Neural cell (in vitro differentiated cells): Measurements from ENCODE around the gene ZNF768. TPM values are rescaled to one million over a fixed set of nuclear protein-coding genes. Genes with fewer than 3 reads are reported as not detected.
"Not testable (repeated sequence)": the region's sequence is repeated elsewhere in the genome, so short reads cannot be mapped to it uniquely, and the experiment has no call there.

Source experiments
- H2AFZ ChIP-seq: fragments of 200-600, 300-800 bp; sonication (generic), shearing (Covaris generic); 2 replicates; pipeline ENCODE4 v1.6.0; 2014; ENCODE audit warnings: low read depth, mild to moderate bottlenecking, antibody characterized with exemption, low read length, moderate library complexity
- H3F3A ChIP-seq: fragments of 200-600 bp; shearing (Covaris generic); 2 replicates; pipeline ENCODE4 v1.6.1; 2016; ENCODE audit warnings: mild to moderate bottlenecking, moderate library complexity, mixed read lengths, antibody characterized with exemption, low read length; ENCODE audit not compliant: insufficient read depth, poor library complexity, severe bottlenecking
- H3K27ac ChIP-seq: fragments of 200-600, 300-800 bp; sonication (generic), shearing (Covaris generic); 2 replicates; pipeline ENCODE4 v1.5.1; 2014; ENCODE audit warnings: mild to moderate bottlenecking, low read length, moderate library complexity
- H3K27me3 ChIP-seq: fragments of 300-800, 200-600 bp; sonication (generic), shearing (Covaris generic); 2 replicates; pipeline ENCODE4 v1.6.0; 2014; ENCODE audit warnings: mild to moderate bottlenecking, low read depth, low read length, moderate library complexity; ENCODE audit not compliant: insufficient read depth
- H3K36me3 ChIP-seq: fragments of 300-800, 200-600 bp; sonication (generic), shearing (Covaris generic); 2 replicates; pipeline ENCODE4 v1.5.1; 2014; ENCODE audit warnings: mild to moderate bottlenecking, antibody characterized with exemption, low read length, moderate library complexity; ENCODE audit not compliant: insufficient read depth
- H3K4me2 ChIP-seq: fragments of 300-800, 200-600 bp; sonication (generic), shearing (Covaris generic); 2 replicates; pipeline ENCODE4 v1.6.0; 2014; ENCODE audit warnings: mild to moderate bottlenecking, low read length
- H3K4me3 ChIP-seq: fragments of 300-800, 200-600 bp; sonication (generic), shearing (Covaris generic); 2 replicates; pipeline ENCODE4 v1.5.1; 2014; ENCODE audit warnings: mild to moderate bottlenecking, low read length, moderate library complexity
- H3K79me2 ChIP-seq: fragments of 200-600 bp; shearing (Covaris generic); replicated peaks from 2 replicates; pipeline ENCODE4 v1.6.0; 2014; ENCODE audit warnings: mild to moderate bottlenecking, low read length, moderate library complexity; ENCODE audit not compliant: insufficient read depth
- H3K9ac ChIP-seq: fragments of 300-800, 200-600 bp; sonication (generic), shearing (Covaris generic); 2 replicates; pipeline ENCODE4 v1.6.1; 2016; ENCODE audit warnings: mild to moderate bottlenecking, low read length, mixed read lengths
- H3K9me2 ChIP-seq: fragments of 200-600 bp; shearing (Covaris generic); 2 replicates; pipeline ENCODE4 v1.6.1; 2016; ENCODE audit warnings: mild to moderate bottlenecking, low read length, mixed read lengths; ENCODE audit not compliant: insufficient read depth
- H3K9me3 ChIP-seq: fragments of 200-600, 300-800 bp; sonication (generic), shearing (Covaris generic); 2 replicates; pipeline ENCODE4 v1.6.1; 2016; ENCODE audit warnings: mild to moderate bottlenecking, mixed run types, low read length, moderate library complexity, mixed read lengths
- H4K20me1 ChIP-seq: fragments of 200-600 bp; shearing (Covaris generic); 2 replicates; pipeline ENCODE4 v1.6.1; 2016; ENCODE audit warnings: mild to moderate bottlenecking, mixed run types; ENCODE audit not compliant: insufficient read depth
- EP300 ChIP-seq: fragments of 450-650 bp; conservative IDR thresholded peaks from 2 replicates; pipeline ENCODE4 v1.6.1; 2014; ENCODE audit warnings: antibody characterized with exemption, mild to moderate bottlenecking, moderate library complexity; ENCODE audit not compliant: poor library complexity, severe bottlenecking
- EZH2 ChIP-seq: fragments of 200-600, 300-800 bp; shearing (Covaris generic), sonication (generic); IDR thresholded peaks from 2 replicates; pipeline ENCODE4 v1.6.1; 2014; ENCODE audit warnings: antibody characterized with exemption, low read length, borderline replicate concordance, mild to moderate bottlenecking; ENCODE audit not compliant: insufficient read depth, poor library complexity, severe bottlenecking
- MXI1 ChIP-seq: fragments of 450-650 bp; conservative IDR thresholded peaks from 2 replicates; pipeline ENCODE4 v1.6.1; 2014; ENCODE audit warnings: antibody characterized with exemption, mild to moderate bottlenecking; ENCODE audit not compliant: poor library complexity, severe bottlenecking
- POLR2AphosphoS5 ChIP-seq: IDR thresholded peaks from 2 replicates; pipeline ENCODE4 v1.6.1; 2012
- RAD21 ChIP-seq: fragments of 450-650 bp; conservative IDR thresholded peaks from 2 replicates; pipeline ENCODE4 v1.6.1; 2014; ENCODE audit warnings: antibody characterized with exemption, mild to moderate bottlenecking, moderate library complexity
- SMC3 ChIP-seq: fragments of 450-650 bp; conservative IDR thresholded peaks from 2 replicates; pipeline ENCODE4 v1.6.1; 2014; ENCODE audit warnings: antibody characterized with exemption, mild to moderate bottlenecking, moderate library complexity; ENCODE audit not compliant: poor library complexity
- TAF1 ChIP-seq: IDR thresholded peaks from 2 replicates; pipeline ENCODE4 v1.6.1; 2012; ENCODE audit warnings: low read depth
- polyA plus RNA-seq: library from polyadenylated mRNA; depleted of rRNA; stranded (reverse); fragments of >200 nt; gene quantifications from 2 replicates; pipeline ENCODE4 v1.2.3, GENCODE V29; 2014
- TF ChIP-seq, protein P1 (sequence below): IDR thresholded peaks from 2 replicates; pipeline ENCODE4 v1.6.1; 2012; ENCODE audit warnings: borderline replicate concordance

Gene ZNF768
- polyA plus RNA-seq, 1 donor from 2014 or later = 54.4 TPM

DNA sequence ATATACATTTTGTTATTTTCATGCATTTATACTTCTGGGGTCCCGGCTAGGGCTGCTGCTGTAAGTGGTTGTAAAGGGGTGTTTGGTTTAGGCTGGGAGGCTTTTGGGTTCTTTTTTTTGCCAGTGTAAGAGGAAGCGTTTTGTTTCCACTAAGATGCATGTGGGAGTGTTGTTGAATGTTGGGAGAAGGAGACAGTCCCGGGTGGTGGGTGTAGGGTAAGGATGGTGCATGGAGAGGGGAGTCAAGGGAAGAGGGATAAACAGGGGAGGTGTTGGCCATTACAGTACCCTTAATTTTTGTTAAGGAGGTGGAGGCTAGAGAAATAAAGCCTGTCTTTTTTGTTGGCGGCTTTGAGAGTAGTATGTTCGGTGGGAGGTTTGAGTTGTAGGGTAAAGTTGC is 16.7 kb upstream of the ZNF768 start:
- no peak overlapping the region for H3K4me2 ChIP-seq
- H3K4me3 ChIP-seq = no peak overlapping the region
- no peaks in the 10 kb centered on the region for H3K9me3 ChIP-seq
- TF ChIP-seq MXI1 = no peak
- no peak for TF ChIP-seq EZH2
- no peak for TF ChIP-seq TAF1
- TF ChIP-seq, protein P1, sequence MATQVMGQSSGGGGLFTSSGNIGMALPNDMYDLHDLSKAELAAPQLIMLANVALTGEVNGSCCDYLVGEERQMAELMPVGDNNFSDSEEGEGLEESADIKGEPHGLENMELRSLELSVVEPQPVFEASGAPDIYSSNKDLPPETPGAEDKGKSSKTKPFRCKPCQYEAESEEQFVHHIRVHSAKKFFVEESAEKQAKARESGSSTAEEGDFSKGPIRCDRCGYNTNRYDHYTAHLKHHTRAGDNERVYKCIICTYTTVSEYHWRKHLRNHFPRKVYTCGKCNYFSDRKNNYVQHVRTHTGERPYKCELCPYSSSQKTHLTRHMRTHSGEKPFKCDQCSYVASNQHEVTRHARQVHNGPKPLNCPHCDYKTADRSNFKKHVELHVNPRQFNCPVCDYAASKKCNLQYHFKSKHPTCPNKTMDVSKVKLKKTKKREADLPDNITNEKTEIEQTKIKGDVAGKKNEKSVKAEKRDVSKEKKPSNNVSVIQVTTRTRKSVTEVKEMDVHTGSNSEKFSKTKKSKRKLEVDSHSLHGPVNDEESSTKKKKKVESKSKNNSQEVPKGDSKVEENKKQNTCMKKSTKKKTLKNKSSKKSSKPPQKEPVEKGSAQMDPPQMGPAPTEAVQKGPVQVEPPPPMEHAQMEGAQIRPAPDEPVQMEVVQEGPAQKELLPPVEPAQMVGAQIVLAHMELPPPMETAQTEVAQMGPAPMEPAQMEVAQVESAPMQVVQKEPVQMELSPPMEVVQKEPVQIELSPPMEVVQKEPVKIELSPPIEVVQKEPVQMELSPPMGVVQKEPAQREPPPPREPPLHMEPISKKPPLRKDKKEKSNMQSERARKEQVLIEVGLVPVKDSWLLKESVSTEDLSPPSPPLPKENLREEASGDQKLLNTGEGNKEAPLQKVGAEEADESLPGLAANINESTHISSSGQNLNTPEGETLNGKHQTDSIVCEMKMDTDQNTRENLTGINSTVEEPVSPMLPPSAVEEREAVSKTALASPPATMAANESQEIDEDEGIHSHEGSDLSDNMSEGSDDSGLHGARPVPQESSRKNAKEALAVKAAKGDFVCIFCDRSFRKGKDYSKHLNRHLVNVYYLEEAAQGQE = no peak
- no peak for TF ChIP-seq EP300
- TF ChIP-seq SMC3 = no peak
- TF ChIP-seq POLR2AphosphoS5 = no peak
- TF ChIP-seq RAD21 = no peak
- H2AFZ ChIP-seq = no peak overlapping the region
- no peak overlapping the region for H3K9ac ChIP-seq
- no peaks in the 10 kb centered on the region for H4K20me1 ChIP-seq
- no peaks in the 10 kb centered on the region for H3K9me2 ChIP-seq
- no peaks in the 10 kb centered on the region for H3K27me3 ChIP-seq
- no peaks in the 10 kb centered on the region for H3F3A ChIP-seq
- no peak overlapping the region for H3K27ac ChIP-seq
- H3K79me2 ChIP-seq = no peaks in the 10 kb centered on the region
- H3K36me3 ChIP-seq = no peaks in the 10 kb centered on the region

DNA sequence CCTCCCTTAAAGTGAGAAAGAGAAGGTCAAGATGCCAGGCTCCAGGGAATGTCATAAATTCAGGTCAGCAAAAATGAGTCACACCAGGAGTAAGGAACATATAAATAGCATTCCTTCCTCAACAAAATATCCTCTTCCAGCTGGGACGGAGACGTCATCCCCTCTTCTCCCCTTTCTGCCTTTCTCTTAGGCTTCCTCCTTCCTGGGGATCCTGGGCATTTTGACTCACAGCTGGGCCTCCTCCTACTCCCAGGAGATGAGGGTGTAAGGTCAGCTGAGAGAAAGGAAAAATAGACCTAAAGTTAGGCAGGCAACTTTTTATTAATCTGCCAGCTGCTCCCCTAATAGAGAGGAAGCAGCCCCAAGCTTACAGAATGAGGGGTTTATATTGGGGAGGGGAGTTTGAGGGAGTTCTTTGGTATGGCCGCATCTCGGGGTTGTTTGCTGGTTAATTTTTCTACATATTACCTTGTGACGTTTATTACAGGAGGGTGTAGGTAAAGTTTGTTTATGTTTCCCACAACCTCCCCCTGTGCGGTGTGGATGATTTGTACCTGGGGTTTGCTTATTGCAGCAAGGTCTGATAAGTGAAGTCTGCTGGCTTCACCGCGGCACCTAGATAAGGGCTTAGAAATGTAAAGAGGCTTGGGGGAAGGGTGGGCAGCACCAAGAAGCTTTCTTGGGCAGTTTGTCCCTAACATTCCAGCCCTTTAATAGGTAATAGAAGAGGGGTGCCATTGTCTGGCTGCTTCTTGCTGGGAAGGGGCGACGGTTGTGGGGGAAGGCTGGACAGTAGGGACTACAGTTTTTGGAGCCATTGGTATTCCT is 15.3 kb upstream of the ZNF768 start:
- Histone ChIP-seq H3K79me2 (no peaks in the 10 kb centered on the region), H3K9ac (no peak overlapping the region), H3K9me3 (no peaks in the 10 kb centered on the region), H2AFZ (no peak overlapping the region), H3K4me2 (no peak overlapping the region), H3F3A (no peaks in the 10 kb centered on the region), H4K20me1 (no peaks in the 10 kb centered on the region), H3K27me3 (no peaks in the 10 kb centered on the region), H3K27ac (no peak overlapping the region), H3K9me2 (no peaks in the 10 kb centered on the region), H3K4me3 (no peak overlapping the region), H3K36me3 (no peaks in the 10 kb centered on the region)
- TF ChIP-seq RAD21 (no peak), POLR2AphosphoS5 (no peak), TAF1 (no peak)
- TF ChIP-seq, protein P1 = no peak

DNA sequence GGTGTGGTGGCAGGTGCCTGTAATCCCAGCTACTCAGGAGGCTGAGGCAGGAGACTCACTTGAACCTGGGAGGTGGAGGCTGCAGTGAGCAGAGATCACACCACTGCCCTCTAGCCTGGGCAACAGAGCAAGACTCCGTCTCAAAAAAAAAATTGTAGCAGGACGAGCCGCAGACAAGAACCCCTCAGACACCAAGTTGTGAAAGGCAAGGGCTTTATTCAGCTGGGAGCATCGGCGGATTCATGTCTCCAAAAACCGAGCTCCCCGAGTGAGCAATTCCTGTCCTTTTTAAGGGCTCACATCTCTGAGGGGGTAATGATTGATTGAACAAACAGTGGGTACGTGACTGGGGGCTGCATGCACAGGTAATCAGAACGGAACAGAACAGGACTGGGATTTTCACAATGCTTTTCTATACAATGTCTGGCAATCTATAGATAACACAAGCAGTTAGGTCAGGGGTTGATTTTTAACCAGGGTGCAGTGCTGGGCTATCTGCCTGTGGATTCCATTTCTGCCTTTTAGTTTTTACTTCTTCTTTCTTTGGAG is 14.6 kb upstream of the ZNF768 start:
- H3K4me3 ChIP-seq, H2AFZ ChIP-seq, H3K27ac ChIP-seq, H3F3A ChIP-seq, H4K20me1 ChIP-seq, H3K9ac ChIP-seq, H3K4me2 ChIP-seq, H3K9me3 ChIP-seq, H3K9me2 ChIP-seq, H3K27me3 ChIP-seq, H3K79me2 ChIP-seq, H3K36me3 ChIP-seq: not testable (repeated sequence)

DNA sequence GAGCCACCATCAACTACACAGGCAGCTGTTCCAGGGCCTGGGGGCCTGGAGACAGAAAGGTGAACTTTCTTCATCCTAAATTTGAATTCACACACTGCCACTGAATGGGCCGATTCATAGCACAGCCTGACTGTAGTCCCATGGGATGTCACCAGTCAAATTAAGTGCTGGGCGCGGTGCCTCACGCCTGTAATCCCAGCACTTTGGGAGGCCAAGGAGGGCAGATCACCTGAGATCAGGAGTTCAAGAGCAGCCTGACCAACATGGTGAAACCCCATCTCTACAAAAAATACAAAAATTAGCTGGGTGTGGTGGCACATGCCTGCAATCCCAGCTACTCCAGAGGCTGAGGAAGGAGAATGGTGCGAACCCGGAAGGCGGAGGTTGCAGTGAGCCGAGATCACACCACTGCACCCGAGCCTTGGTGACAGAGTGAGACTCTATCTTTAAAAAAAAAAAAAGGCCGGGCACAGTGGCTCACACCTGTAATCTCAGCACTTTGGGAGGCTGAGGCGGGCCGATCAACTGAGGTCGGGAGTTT is 13.7 kb upstream of the ZNF768 start:
- H3K4me3 ChIP-seq, H2AFZ ChIP-seq, H3K36me3 ChIP-seq, H3K9me2 ChIP-seq, H3F3A ChIP-seq, H3K79me2 ChIP-seq, H3K27ac ChIP-seq, H3K27me3 ChIP-seq, H3K9ac ChIP-seq, H4K20me1 ChIP-seq, H3K9me3 ChIP-seq, H3K4me2 ChIP-seq: not testable (repeated sequence)
